ENCODE measurements around the gene MAPT.

- no peak for TF ChIP-seq EGR1 (IDR thresholded peaks at IDR 0.05)
- no peak for TF ChIP-seq TEAD4 (IDR thresholded peaks at IDR 0.05)
- no peak for TF ChIP-seq CREB1 (IDR thresholded peaks at IDR 0.05; ENCODE audit: low read depth)
- TF ChIP-seq TAF1 (IDR thresholded peaks at IDR 0.05; ENCODE audit: low read depth) = no peak
- TF ChIP-seq YY1 (IDR thresholded peaks at IDR 0.05; ENCODE audit: low read depth) = no peak
- no peak for TF ChIP-seq REST (IDR thresholded peaks at IDR 0.05; ENCODE audit: low read depth)
- no peak for TF ChIP-seq CEBPB (IDR thresholded peaks at IDR 0.05)
- TF ChIP-seq EP300 (IDR thresholded peaks at IDR 0.05; ENCODE audit: borderline replicate concordance) = no peak
- no peak for TF ChIP-seq MAX (IDR thresholded peaks at IDR 0.05)
- TF ChIP-seq FOXM1 (IDR thresholded peaks at IDR 0.05; ENCODE audit: borderline replicate concordance, low read depth) = no peak
- no peak for TF ChIP-seq RAD21 (IDR thresholded peaks at IDR 0.05; ENCODE audit: low read depth)
- no peak for TF ChIP-seq USF1 (IDR thresholded peaks at IDR 0.05)
- TF ChIP-seq TCF12 (IDR thresholded peaks at IDR 0.05; ENCODE audit: low read depth) = no peak
- no peak for TF ChIP-seq NFIC (IDR thresholded peaks at IDR 0.05)
These were observed 131.3 kb downstream of the MAPT start for GRCh38 chr17:46025510-46026165.

Measured in Ishikawa (cell line).